ENCODE measurements around the gene FNTB.
A peak's percentile ranks its signal among the peaks of the same experiment; 100 is the strongest.

FNTB gene

GRCh38 chr14:65052832-65053231 is 66.1 kb downstream of the FNTB start:
- TF ChIP-seq CTCF (IDR thresholded peaks at IDR 0.05), result no peak
- no peaks in the 10 kb centered on the region for H3K9me3 ChIP-seq
- no peaks in the 10 kb centered on the region for H3K27me3 ChIP-seq
- no peak overlapping the region for H3K4me3 ChIP-seq (ENCODE audit: low read depth in 1 of 2, low read length in 1 of 2)
- H3K4me1 ChIP-seq (ENCODE audit: control insufficient read depth in 1 of 2, insufficient read depth in 1 of 2, low read depth in 1 of 2, low read length in 1 of 2), result peaks cover 14 to 32% of the 10 kb centered on the region in 2 experiments
- peaks cover 4% of the 10 kb centered on the region for H3K36me3 ChIP-seq
- peak overlapping the region; percentile 89 for H3K27ac ChIP-seq

- no peak for TF ChIP-seq CTCF (IDR thresholded peaks at IDR 0.05)
- no peak overlapping the region for H3K4me3 ChIP-seq (ENCODE audit: low read depth in 1 of 2, low read length in 1 of 2)
- peaks cover 14 to 30% of the 10 kb centered on the region in 2 experiments for H3K4me1 ChIP-seq (ENCODE audit: control insufficient read depth in 1 of 2, insufficient read depth in 1 of 2, low read depth in 1 of 2, low read length in 1 of 2)
- no peaks in the 10 kb centered on the region for H3K9me3 ChIP-seq
- peak overlapping the region; percentile 89 for H3K27ac ChIP-seq
- H3K36me3 ChIP-seq, result peaks cover 3% of the 10 kb centered on the region
- H3K27me3 ChIP-seq, result no peaks in the 10 kb centered on the region
Measured at GRCh38 chr14:65053466-65053865, 66.8 kb downstream of the FNTB start.

GRCh38 chr14:65054471-65055085 is 67.9 kb downstream of the FNTB start:
- H3K27ac ChIP-seq, result peak overlapping the region; percentile 89
- peaks cover 10% of the 10 kb centered on the region for H3K36me3 ChIP-seq
- peak overlapping the region; percentile 50 to 58 for H3K4me3 ChIP-seq (ENCODE audit: low read depth in 1 of 2, low read length in 1 of 2)
- no peaks in the 10 kb centered on the region for H3K9me3 ChIP-seq
- H3K27me3 ChIP-seq, result no peaks in the 10 kb centered on the region
- no peak for TF ChIP-seq CTCF (IDR thresholded peaks at IDR 0.05)
- H3K4me1 ChIP-seq (ENCODE audit: control insufficient read depth in 1 of 2, insufficient read depth in 1 of 2, low read depth in 1 of 2, low read length in 1 of 2), result peaks cover 14 to 30% of the 10 kb centered on the region in 2 experiments

- Histone ChIP-seq H3K27ac (no peak overlapping the region), H3K27me3 (no peaks in the 10 kb centered on the region), H3K4me1 (ENCODE audit: control insufficient read depth in 1 of 2, insufficient read depth in 1 of 2, low read depth in 1 of 2, low read length in 1 of 2) (peaks cover 14 to 30% of the 10 kb centered on the region in 2 experiments), H3K36me3 (peaks cover 34% of the 10 kb centered on the region), H3K4me3 (ENCODE audit: low read depth in 1 of 2, low read length in 1 of 2) (no peak overlapping the region), H3K9me3 (no peaks in the 10 kb centered on the region)
- TF ChIP-seq CTCF (IDR thresholded peaks at IDR 0.05), result no peak
Measured at GRCh38 chr14:65057695-65058094, 71.0 kb downstream of the FNTB start.

GRCh38 chr14:65062096-65063075 is 75.7 kb downstream of the FNTB start:
- no peak overlapping the region for H3K4me3 ChIP-seq (ENCODE audit: low read depth in 1 of 2, low read length in 1 of 2)
- no peaks in the 10 kb centered on the region for H3K27me3 ChIP-seq
- no peaks in the 10 kb centered on the region for H3K9me3 ChIP-seq
- no peak for TF ChIP-seq CTCF (IDR thresholded peaks at IDR 0.05)
- peaks cover 74% of the 10 kb centered on the region for H3K36me3 ChIP-seq
- H3K27ac ChIP-seq, result no peak overlapping the region
- H3K4me1 ChIP-seq (ENCODE audit: control insufficient read depth in 1 of 2, insufficient read depth in 1 of 2, low read depth in 1 of 2, low read length in 1 of 2), result no peaks in the 10 kb centered on the region
